Pancreas (tissue), 10 donors: ENCODE data around the gene CHRNA4. TPM values are rescaled to one million over a fixed set of nuclear protein-coding genes. Genes with fewer than 3 reads are reported as not detected.
"Not testable (repeated sequence)": the region's sequence is repeated elsewhere in the genome, so short reads cannot be mapped to it uniquely, and the experiment has no call there.

ENCODE experiments used
- ATAC-seq, 4 donors: fragments of 200-7000 bp; cut with Tn5 transposase; one replicate each; pipeline versions ENCODE4 v1.8.0 to v1.9.1; 2020; ENCODE audit warnings: mild to moderate bottlenecking in 4 of 4, moderate library complexity in 4 of 4
- DNase-seq, 6 donors: peaks; one replicate each; pipeline ENCODE4 v3.0.0-alpha.2; 2020
- FAIRE-seq: peaks from 2 replicates; lab custom pipeline; 2012; peaks lifted over from hg19 to GRCh38; lab: Jason Lieb, UNC
- H3K27ac ChIP-seq, 4 donors: fragments of 200-600 bp; sonication (generic); 1 replicate in 3 of 4; 2 replicates in 1 of 4; pipeline versions ENCODE4 v1.5.0 to v1.8.0; 2020
- H3K27me3 ChIP-seq, 4 donors: fragments of 200-600 bp; one replicate each; pipeline ENCODE4 v1.8.0; 2021
- H3K36me3 ChIP-seq, 3 donors: fragments of 200-600 bp; sonication (generic) in 1 of 3; one replicate each; pipeline versions ENCODE4 v1.5.0 to v1.8.0; 2020 to 2021
- H3K4me1 ChIP-seq, 3 donors: fragments of 200-600 bp; one replicate each; pipeline ENCODE4 v1.8.0; 2021
- H3K4me3 ChIP-seq, 4 donors: fragments of 200-600 bp; sonication (generic) in 2 of 4; one replicate each; pipeline versions ENCODE4 v1.5.0 to v1.8.0; 2020 to 2021
- H3K9me3 ChIP-seq, 4 donors: fragments of 200-600 bp; one replicate each; pipeline ENCODE4 v1.8.0; 2021
- CTCF ChIP-seq, 4 donors: fragments of 200-600 bp; sonication (generic) in 3 of 4; IDR thresholded peaks; one replicate each; pipeline versions ENCODE4 v1.5.0 to v1.8.0; 2021; ENCODE audit warnings: antibody characterized with exemption in 4 of 4
- WGBS, 2 donors: extraction: QIAGEN DNeasy Blood & Tissue Kit; methylation state at CpG; one replicate each; pipeline ENCODE4 v1.1.7; 2013; 5-methylcytosine and 5-hydroxymethylcytosine counted together
- intact Hi-C, 3 donors: fragments of 100-400 bp; cut with DNase I; formaldehyde crosslinking; loops; one replicate each; pipeline versions ENCODE4 v1.11.1 to v1.14.2; 2022
- polyA plus RNA-seq, 2 donors: library from polyadenylated mRNA; stranded (reverse); fragments of 200-250 nt; gene quantifications; one replicate each; pipeline ENCODE4 v1.2.3, GENCODE V29; 2013
- total RNA-seq, 6 donors: library from RNA; stranded (reverse); fragmentation: NEBNext Ultra II Directional in 4 of 6; extraction: Animal tissue kit (Norgen Biotek cat#: 25700) in 4 of 6; gene quantifications; one replicate each; pipeline versions ENCODE4 v1.2.1 to v1.2.4, GENCODE V29; 2021 to 2023
- donor health status: healthy with polysubstance abuse.
- donor health status: DM: no; HTN: no; CAD: no; lungs with moderate emphysema.
- donor health status: DM: no; HTN: no; CAD: no.
- donor health status: control.
- donor health status: control.
- donor health status: Bipolar disorder and iron deficiency.
- donor health status: DM: yes; HTN: yes; CAD: no.
- donor health status: DM: no; HTN: no; CAD: no.
- donor health status: DM: no; HTN: no; CAD: no.
- donor health status: DM: yes; HTN: yes; CAD: no.

CHRNA4 gene
- total and polyA plus RNA-seq, 8 donors: 0.02 to 0.47 TPM; not detected in 6

- peaks cover 0 to 5% (median 0%) of the 10 kb centered on the region in 4 donors for H3K27me3 ChIP-seq
- no peaks in the 10 kb centered on the region for H3K4me1 ChIP-seq
- intact Hi-C loops: no loop called here
- TF ChIP-seq CTCF (IDR thresholded peaks at IDR 0.05): no peak
- H3K36me3 ChIP-seq: no peaks in the 10 kb centered on the region
- FAIRE-seq (no peak), DNase-seq (peak in 1 of 6 donors; percentile 14), ATAC-seq (no peak)
- no peak overlapping the region for H3K27ac ChIP-seq
- H3K9me3 ChIP-seq: no peaks in the 10 kb centered on the region
- H3K4me3 ChIP-seq: no peak overlapping the region
- WGBS, 2 donors: 70 to 81% methylated on average over 29 of the region's 29 CpGs
Measured at GRCh38 chr20:63336232-63336752, 24.9 kb downstream of the CHRNA4 start.

DNA sequence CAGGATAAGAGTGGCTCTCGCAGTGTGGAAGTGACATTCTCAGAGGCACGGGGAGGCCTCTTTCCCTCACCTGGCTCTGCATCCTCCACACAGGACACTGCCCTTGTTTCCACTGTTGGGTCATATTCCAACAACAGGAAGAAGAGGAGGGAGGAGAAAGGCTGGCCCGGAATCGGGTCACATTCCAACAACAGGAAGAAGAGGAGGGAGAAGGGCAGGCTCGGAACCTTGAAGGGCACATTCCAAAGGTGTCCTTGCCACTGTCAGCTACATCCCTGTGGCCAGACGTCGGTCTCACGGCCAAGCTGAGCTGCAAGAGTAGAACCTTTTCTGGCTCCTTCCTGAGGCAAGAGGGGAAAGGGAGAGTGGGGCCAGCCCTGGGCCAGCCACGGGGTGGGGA is 25.4 kb downstream of the CHRNA4 start:
- TF ChIP-seq CTCF (IDR thresholded peaks at IDR 0.05): no peak
- no peaks in the 10 kb centered on the region for H3K9me3 ChIP-seq
- H3K4me1 ChIP-seq: no peaks in the 10 kb centered on the region
- H3K27me3 ChIP-seq: peaks cover 0 to 5% (median 0%) of the 10 kb centered on the region in 4 donors
- intact Hi-C loops: no loop called here
- H3K36me3 ChIP-seq: no peaks in the 10 kb centered on the region
- FAIRE-seq (no peak), ATAC-seq (no peak), DNase-seq (peak in 1 of 6 donors; percentile 17)
- WGBS, 2 donors: 32 to 44% methylated on average over 9 of the region's 9 CpGs
- H3K27ac ChIP-seq: no peak overlapping the region
- H3K4me3 ChIP-seq: no peak overlapping the region

DNA sequence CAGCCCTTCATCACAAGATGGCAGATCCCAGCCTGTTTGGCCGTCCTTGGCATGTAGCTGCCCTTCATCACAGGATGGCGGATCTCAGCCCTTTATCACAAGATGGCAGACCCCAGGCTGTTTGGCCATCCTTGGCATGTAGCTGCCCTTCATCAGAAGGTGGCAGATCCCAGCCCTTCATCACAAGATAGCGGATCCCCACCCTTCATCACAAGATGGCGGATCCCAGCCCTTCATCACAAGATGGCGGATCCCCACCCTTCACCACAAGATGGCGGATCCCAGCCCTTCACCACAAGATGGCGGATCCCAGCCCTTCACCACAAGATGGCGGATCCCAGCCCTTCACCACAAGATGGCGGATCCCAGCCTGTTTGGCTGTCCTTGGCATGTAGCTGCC is 26.1 kb downstream of the CHRNA4 start:
- H3K27ac ChIP-seq, H3K4me3 ChIP-seq, H3K36me3 ChIP-seq, H3K4me1 ChIP-seq, DNase-seq, intact Hi-C loops, FAIRE-seq, H3K27me3 ChIP-seq, ATAC-seq, H3K9me3 ChIP-seq: not testable (repeated sequence)
- WGBS, 2 donors: 73 to 84% methylated on average over 9 of the region's 9 CpGs

- intact Hi-C loops: no loop called here
- no peak for FAIRE-seq
Measured at GRCh38 chr20:63334356-63334755, 26.8 kb downstream of the CHRNA4 start.

DNA sequence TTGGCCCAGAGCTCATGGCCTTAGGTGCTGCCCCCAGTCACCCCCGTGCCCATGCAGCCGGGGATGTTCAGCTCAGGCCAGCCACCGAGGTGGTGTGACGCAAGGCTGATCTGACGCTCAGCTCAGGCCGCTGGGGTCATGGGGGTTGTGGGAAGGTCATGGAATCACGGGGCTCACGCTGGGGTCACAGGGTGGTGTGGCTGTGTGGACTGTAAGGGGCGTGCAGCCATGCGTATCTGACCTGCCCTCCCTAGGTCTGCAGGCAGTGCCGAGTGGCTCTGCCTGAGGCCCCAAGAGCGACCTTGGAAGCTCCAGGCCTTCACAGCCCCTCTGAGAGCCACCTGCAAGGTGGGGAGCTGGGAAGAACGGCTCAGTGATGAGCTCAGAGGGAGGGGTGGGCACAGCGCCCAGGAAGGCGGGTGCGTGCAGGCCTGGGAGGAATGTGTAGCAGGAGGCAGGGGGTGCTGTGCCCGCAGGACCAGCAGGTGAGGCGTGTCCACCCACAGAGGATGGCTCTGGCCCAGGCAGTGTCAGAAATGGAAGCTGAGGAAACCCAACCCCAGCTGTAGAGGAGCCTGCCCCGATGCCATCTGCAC is 27.8 kb downstream of the CHRNA4 start:
- intact Hi-C loops: no loop called here
- no peak for ATAC-seq
- no peak overlapping the region for H3K4me3 ChIP-seq
- TF ChIP-seq CTCF (IDR thresholded peaks at IDR 0.05): no peak
- H3K4me1 ChIP-seq: no peaks in the 10 kb centered on the region
- peak in 1 of 6 donors; percentile 51 for DNase-seq
- peaks cover 0 to 5% (median 0%) of the 10 kb centered on the region in 4 donors for H3K27me3 ChIP-seq
- no peaks in the 10 kb centered on the region for H3K9me3 ChIP-seq
- H3K36me3 ChIP-seq: no peaks in the 10 kb centered on the region
- no peak overlapping the region for H3K27ac ChIP-seq
- WGBS, 2 donors: 59 to 63% methylated on average over 19 of the region's 19 CpGs
- no peak for FAIRE-seq

More at GRCh38 chr20:63334356-63334755, 26.8 kb downstream of the CHRNA4 start:
- Histone ChIP-seq H3K4me1 (no peaks in the 10 kb centered on the region), H3K27ac (no peak overlapping the region), H3K36me3 (no peaks in the 10 kb centered on the region), H3K4me3 (no peak overlapping the region), H3K27me3 (peaks cover 0 to 5% (median 0%) of the 10 kb centered on the region in 4 donors), H3K9me3 (no peaks in the 10 kb centered on the region)
- WGBS, 2 donors: 57 to 70% methylated on average over 8 of the region's 8 CpGs
- TF ChIP-seq CTCF (IDR thresholded peaks at IDR 0.05): no peak
- ATAC-seq (no peak), DNase-seq (peak in 1 of 6 donors; percentile 11)
